WERI-Rb-1 (cell line): ENCODE results near the gene DYRK2.

Experiments
- DNase-seq: peaks from one replicate; pipeline ENCODE4 v3.0.0-alpha.2; 2020
- H3K27ac ChIP-seq: fragments of 250-450 bp; sonication (Bioruptor Pico); 2 replicates; pipeline ENCODE4 v1.5.1; 2020; ENCODE audit warnings: mild to moderate bottlenecking, moderate library complexity
- H3K27me3 ChIP-seq: fragments of 250-450 bp; sonication (Bioruptor Pico); 2 replicates; pipeline ENCODE4 v1.5.1; 2021; ENCODE audit warnings: mild to moderate bottlenecking, low read depth, moderate library complexity; ENCODE audit not compliant: insufficient read depth, severe bottlenecking
- H3K36me3 ChIP-seq: fragments of 250-450 bp; sonication (Bioruptor Pico); 2 replicates; pipeline ENCODE4 v1.5.1; 2020; ENCODE audit warnings: mild to moderate bottlenecking, moderate library complexity
- H3K4me3 ChIP-seq: 2 replicates; pipeline ENCODE4 v1.5.1; 2011; ENCODE audit warnings: low read depth, mild to moderate bottlenecking, control low read depth, low read length
- H3K9me3 ChIP-seq: fragments of 250-450 bp; sonication (Bioruptor Pico); 2 replicates; pipeline ENCODE4 v1.5.1; 2021; ENCODE audit warnings: mild to moderate bottlenecking, moderate library complexity; ENCODE audit not compliant: severe bottlenecking
- CTCF ChIP-seq: IDR thresholded peaks from 2 replicates; pipeline ENCODE4 v1.5.1; 2011; ENCODE audit warnings: low read depth, mild to moderate bottlenecking, control low read depth, inconsistent platforms, low read length

DYRK2 gene

DNA sequence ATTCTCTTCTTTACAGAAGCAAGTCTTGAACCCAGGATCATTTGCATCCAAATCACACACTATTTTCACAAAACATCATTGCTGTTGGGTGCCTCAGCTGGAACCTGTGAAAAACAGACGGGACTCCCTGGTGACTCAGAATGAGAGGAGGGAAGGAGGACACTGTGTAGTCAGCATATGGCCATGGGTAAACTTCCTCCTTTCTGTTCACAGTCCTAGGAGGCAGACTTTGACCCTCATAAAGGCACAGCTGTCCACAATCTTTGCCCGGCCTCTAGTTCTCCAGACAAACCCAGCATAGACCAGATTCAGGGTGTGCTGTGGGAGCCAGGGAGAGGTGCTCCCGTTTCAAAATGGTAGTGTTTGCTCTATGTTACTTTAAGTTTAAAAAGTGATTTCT lies 62.0 kb downstream of the DYRK2 start:
- Histone ChIP-seq H3K27ac (no peak overlapping the region), H3K9me3 (no peaks in the 10 kb centered on the region), H3K36me3 (no peaks in the 10 kb centered on the region), H3K4me3 (no peak overlapping the region), H3K27me3 (no peaks in the 10 kb centered on the region)
- TF ChIP-seq CTCF = no peak
- no peak for DNase-seq

DNA sequence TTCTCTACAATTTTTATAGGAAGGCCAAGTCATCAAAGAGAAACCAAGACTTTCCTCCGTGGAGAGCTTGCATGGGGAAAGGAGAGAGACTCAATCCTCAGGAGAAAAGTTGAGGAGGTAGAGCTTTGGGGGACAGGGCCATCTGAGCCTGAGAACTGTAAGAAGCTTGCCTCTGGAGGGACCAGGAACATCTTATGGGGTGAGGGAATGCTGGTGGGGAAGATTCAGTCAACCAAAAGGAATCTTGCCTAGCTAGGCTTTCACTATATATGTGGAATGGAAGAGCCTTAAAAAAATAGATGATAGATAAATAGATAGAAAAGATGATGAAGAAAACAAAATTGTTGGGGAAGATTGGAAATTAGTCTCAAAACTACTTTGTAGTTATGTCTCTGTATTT lies 63.5 kb downstream of the DYRK2 start:
- Histone ChIP-seq H3K27ac (no peak overlapping the region), H3K36me3 (no peaks in the 10 kb centered on the region), H3K4me3 (no peak overlapping the region), H3K27me3 (no peaks in the 10 kb centered on the region), H3K9me3 (no peaks in the 10 kb centered on the region)
- no peak for DNase-seq
- TF ChIP-seq CTCF = no peak

GRCh38 chr12:67714648-67715047 lies 66.1 kb downstream of the DYRK2 start:
- Histone ChIP-seq H3K4me3 (no peak overlapping the region), H3K27ac (no peak overlapping the region), H3K27me3 (no peaks in the 10 kb centered on the region), H3K36me3 (no peaks in the 10 kb centered on the region), H3K9me3 (no peaks in the 10 kb centered on the region)
- no peak for TF ChIP-seq CTCF
- no peak for DNase-seq
